ENCODE results near the gene ZNF524.

The ZNF524 gene

GRCh38 chr19:55609326-55609725, 9.2 kb downstream of the ZNF524 start:
- H3K9ac ChIP-seq: no peak overlapping the region
- H3K4me1 ChIP-seq: peaks cover 20% of the 10 kb centered on the region
- peaks cover 64% of the 10 kb centered on the region for H4K20me1 ChIP-seq
- no peak for TF ChIP-seq Cebpa-rat (IDR thresholded peaks at IDR 0.05)
- H3K27ac ChIP-seq: no peak overlapping the region
- H3K9me3 ChIP-seq: no peaks in the 10 kb centered on the region
- no peak overlapping the region for H3K4me2 ChIP-seq
- H3K4me3 ChIP-seq: no peak overlapping the region
- peaks cover 71% of the 10 kb centered on the region for H3K36me3 ChIP-seq
- H3K27me3 ChIP-seq: no peaks in the 10 kb centered on the region

GRCh38 chr19:55611300-55611982, 11.4 kb downstream of the ZNF524 start:
- H3K36me3 ChIP-seq: peaks cover 92% of the 10 kb centered on the region
- no peak for TF ChIP-seq Cebpa-rat (IDR thresholded peaks at IDR 0.05)
- H3K4me3 ChIP-seq: no peak overlapping the region
- H3K9me3 ChIP-seq: no peaks in the 10 kb centered on the region
- peaks cover 13% of the 10 kb centered on the region for H3K4me1 ChIP-seq
- H4K20me1 ChIP-seq: peaks cover 77% of the 10 kb centered on the region
- H3K27ac ChIP-seq: no peak overlapping the region
- no peak overlapping the region for H3K9ac ChIP-seq
- H3K27me3 ChIP-seq: no peaks in the 10 kb centered on the region
- no peak overlapping the region for H3K4me2 ChIP-seq

- no peak overlapping the region for H3K9ac ChIP-seq
- H3K4me1 ChIP-seq: peaks cover 7% of the 10 kb centered on the region
- peaks cover 78% of the 10 kb centered on the region for H4K20me1 ChIP-seq
- no peak for TF ChIP-seq Cebpa-rat (IDR thresholded peaks at IDR 0.05)
- no peak overlapping the region for H3K4me3 ChIP-seq
- no peaks in the 10 kb centered on the region for H3K27me3 ChIP-seq
- no peak overlapping the region for H3K4me2 ChIP-seq
- H3K27ac ChIP-seq: no peak overlapping the region
- peaks cover 93% of the 10 kb centered on the region for H3K36me3 ChIP-seq
- H3K9me3 ChIP-seq: no peaks in the 10 kb centered on the region
Measured at GRCh38 chr19:55611983-55612645, 12.0 kb downstream of the ZNF524 start.

- Histone ChIP-seq H3K9me3 (no peaks in the 10 kb centered on the region), H4K20me1 (peaks cover 66% of the 10 kb centered on the region)
Measured at GRCh38 chr19:55613396-55613795, 13.3 kb downstream of the ZNF524 start.

GRCh38 chr19:55613930-55614710, 14.0 kb downstream of the ZNF524 start:
- Histone ChIP-seq H3K9me3 (no peaks in the 10 kb centered on the region), H3K4me2 (no peak overlapping the region), H3K27me3 (no peaks in the 10 kb centered on the region), H3K4me3 (no peak overlapping the region), H3K36me3 (peaks cover 91% of the 10 kb centered on the region), H3K4me1 (no peaks in the 10 kb centered on the region), H4K20me1 (peaks cover 59% of the 10 kb centered on the region), H3K9ac (no peak overlapping the region), H3K27ac (no peak overlapping the region)
- no peak for TF ChIP-seq Cebpa-rat (IDR thresholded peaks at IDR 0.05)

More at GRCh38 chr19:55613396-55613795, 13.3 kb downstream of the ZNF524 start:
- no peak overlapping the region for H3K9ac ChIP-seq
- no peak overlapping the region for H3K4me2 ChIP-seq
- TF ChIP-seq Cebpa-rat (IDR thresholded peaks at IDR 0.05): no peak
- H3K36me3 ChIP-seq: peaks cover 94% of the 10 kb centered on the region
- no peaks in the 10 kb centered on the region for H3K4me1 ChIP-seq
- H3K27me3 ChIP-seq: no peaks in the 10 kb centered on the region
- H3K27ac ChIP-seq: no peak overlapping the region
- no peak overlapping the region for H3K4me3 ChIP-seq

- no peak overlapping the region for H3K27ac ChIP-seq
- no peak overlapping the region for H3K4me2 ChIP-seq
- no peak overlapping the region for H3K9ac ChIP-seq
- peaks cover 51% of the 10 kb centered on the region for H4K20me1 ChIP-seq
- H3K4me3 ChIP-seq: no peak overlapping the region
- H3K27me3 ChIP-seq: no peaks in the 10 kb centered on the region
- no peaks in the 10 kb centered on the region for H3K4me1 ChIP-seq
- no peak for TF ChIP-seq Cebpa-rat (IDR thresholded peaks at IDR 0.05)
- no peaks in the 10 kb centered on the region for H3K9me3 ChIP-seq
- peaks cover 87% of the 10 kb centered on the region for H3K36me3 ChIP-seq
Measured at GRCh38 chr19:55614711-55615542, 14.8 kb downstream of the ZNF524 start.

GRCh38 chr19:55615543-55616394, 15.7 kb downstream of the ZNF524 start:
- no peaks in the 10 kb centered on the region for H3K9me3 ChIP-seq
- no peak overlapping the region for H3K9ac ChIP-seq
- no peak overlapping the region for H3K4me3 ChIP-seq
- no peak for TF ChIP-seq Cebpa-rat (IDR thresholded peaks at IDR 0.05)
- peaks cover 43% of the 10 kb centered on the region for H4K20me1 ChIP-seq
- peaks cover 8% of the 10 kb centered on the region for H3K4me1 ChIP-seq
- no peaks in the 10 kb centered on the region for H3K27me3 ChIP-seq
- peaks cover 87% of the 10 kb centered on the region for H3K36me3 ChIP-seq
- H3K27ac ChIP-seq: no peak overlapping the region
- H3K4me2 ChIP-seq: no peak overlapping the region

GRCh38 chr19:55616395-55616875, 16.3 kb downstream of the ZNF524 start:
- Histone ChIP-seq H3K27me3 (no peaks in the 10 kb centered on the region), H3K36me3 (peaks cover 89% of the 10 kb centered on the region), H4K20me1 (peaks cover 36% of the 10 kb centered on the region), H3K9me3 (no peaks in the 10 kb centered on the region), H3K9ac (no peak overlapping the region), H3K4me3 (no peak overlapping the region), H3K4me1 (peaks cover 9% of the 10 kb centered on the region), H3K4me2 (no peak overlapping the region), H3K27ac (no peak overlapping the region)
- no peak for TF ChIP-seq Cebpa-rat (IDR thresholded peaks at IDR 0.05)
